Stimulated activated naive CD4-positive, alpha-beta T cell (primary cell): ENCODE data around the gene VKORC1.
"Not testable (repeated sequence)": the region's sequence is repeated elsewhere in the genome, so short reads cannot be mapped to it uniquely, and the experiment has no call there.

ENCODE experiments used
- DNase-seq, 6 experiments: peaks; one replicate each; lab custom pipeline; 2025; lab: John Stamatoyannopoulos, UW

VKORC1 gene

DNA sequence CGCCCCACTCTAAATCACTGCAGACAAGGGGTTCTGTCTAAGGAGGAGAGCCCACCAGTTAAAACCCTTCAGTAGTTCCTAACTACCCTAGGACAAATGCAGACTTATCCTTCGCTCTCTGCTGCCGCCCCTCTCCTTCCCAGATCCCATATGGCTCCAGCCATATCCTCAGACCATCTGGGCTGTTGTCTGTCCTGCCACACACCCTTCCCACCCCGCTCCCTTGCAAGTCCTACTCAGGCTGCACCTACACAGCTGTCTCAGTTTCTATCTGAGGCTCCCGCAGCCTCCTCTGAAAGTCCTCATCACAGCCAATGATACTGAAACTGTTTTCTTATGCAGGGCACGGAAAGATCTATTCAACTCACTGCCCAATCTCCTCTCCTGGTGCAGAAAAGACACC is 12.9 kb upstream of the VKORC1 start:
- no peak for DNase-seq

DNA sequence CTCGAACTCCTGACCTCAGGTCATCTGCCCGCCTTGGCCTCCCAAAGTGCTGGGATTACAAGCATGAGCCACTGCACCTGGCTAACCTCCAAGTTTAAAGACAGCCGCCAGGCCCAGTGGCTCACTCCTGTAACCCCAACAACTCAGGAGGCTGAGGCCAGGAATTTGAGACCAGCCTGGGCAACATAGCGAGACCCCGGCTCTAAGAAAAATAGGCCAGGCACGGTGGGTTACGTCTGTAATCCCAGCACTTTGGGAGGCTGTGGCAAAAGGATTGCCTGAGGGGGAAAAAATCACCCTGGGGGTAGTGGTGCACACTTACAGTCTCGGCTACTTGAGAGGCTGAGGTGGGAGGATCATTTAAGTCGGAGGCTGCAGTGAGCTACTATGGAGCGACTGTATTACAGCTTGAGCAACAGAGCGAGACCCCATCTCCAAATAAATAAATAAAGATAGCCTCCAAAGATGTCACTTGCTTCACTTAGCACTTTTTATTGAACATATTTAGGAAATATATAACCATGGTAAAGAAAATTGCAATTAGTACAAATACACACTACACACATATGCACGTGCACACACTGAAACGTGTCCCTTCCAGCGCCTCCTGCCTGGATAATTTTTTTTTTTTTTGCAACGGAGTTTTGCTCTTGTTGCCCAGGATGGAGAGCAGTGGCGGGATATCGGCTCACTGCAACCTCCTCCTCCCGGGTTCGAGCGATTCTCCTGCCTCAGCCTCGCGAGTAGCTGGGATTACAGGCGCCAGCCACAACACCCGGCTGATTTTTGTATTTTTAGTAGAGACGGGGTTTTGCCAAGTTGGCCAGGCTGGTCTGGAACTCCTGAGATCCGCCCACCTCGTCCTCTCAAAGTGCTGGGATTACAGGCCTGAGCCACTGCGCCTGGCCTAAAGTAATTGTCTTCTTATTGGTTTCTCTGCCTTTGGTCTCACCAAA is 12.2 kb upstream of the VKORC1 start:
- no peak for DNase-seq

DNA sequence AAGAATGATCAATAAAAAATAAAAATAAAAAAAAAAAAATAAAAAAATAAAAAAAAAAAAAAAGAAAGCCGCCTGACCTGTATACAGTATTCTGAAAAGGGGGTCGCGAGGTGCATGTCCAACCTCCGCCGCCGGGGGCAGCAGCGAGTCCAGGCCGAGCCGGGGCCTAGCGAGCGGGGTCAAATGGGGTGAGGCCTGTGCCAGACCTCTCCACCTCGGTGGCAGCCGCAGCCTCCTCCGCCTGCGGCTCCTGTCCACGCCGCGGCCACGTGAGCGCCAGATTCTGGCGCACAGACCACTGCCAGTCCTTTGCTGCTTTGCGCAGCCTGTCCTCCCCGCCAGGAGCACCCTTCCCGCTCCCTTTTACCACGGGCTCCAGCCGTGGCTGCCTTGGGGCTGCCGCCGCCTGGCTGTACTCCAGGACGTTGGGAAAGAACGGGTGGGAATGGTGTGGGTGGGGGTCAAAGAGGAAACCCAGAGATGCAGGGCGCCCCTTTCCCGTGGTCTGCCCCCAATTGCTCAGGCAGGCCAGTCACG is 11.1 kb upstream of the VKORC1 start:
- DNase-seq: peak; percentile 38 to 76 (median 69)

DNA sequence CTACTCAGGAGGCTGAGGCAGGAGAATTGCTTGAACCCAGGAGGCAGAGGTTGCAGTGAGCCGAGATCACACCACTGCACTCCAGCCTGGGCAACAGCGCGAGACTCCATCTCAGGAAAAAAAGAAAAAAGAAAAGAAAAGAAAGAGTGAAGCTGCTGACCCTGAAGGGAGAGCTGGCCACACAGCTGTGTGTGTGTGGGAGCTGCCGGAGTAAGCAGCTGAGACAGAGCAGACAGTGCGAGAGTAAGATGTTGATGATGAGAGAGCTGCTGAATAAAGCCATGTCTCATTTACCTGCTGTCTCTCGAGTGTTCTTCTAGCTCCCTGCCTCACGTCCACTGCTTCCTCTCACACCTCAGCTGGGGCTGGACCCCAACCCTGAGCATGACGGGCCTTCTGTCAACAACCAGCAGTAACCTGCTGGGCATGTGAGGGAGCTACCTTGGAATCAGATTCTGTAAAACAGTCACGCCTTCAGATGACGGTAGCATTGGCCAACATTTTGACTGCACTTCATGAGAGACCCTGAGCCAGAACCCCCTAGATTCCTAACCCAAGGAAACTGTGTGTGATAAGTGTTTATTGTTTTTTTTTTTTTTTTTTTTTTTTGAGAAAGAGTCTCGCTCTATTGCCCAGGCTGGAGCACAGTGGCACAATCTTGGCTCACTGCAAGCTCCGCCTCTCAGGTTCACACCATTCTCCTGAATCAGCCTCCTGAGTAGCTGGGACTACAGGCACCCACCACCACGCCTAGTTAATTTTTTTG is 6.5 kb upstream of the VKORC1 start:
- DNase-seq: not testable (repeated sequence)

DNA sequence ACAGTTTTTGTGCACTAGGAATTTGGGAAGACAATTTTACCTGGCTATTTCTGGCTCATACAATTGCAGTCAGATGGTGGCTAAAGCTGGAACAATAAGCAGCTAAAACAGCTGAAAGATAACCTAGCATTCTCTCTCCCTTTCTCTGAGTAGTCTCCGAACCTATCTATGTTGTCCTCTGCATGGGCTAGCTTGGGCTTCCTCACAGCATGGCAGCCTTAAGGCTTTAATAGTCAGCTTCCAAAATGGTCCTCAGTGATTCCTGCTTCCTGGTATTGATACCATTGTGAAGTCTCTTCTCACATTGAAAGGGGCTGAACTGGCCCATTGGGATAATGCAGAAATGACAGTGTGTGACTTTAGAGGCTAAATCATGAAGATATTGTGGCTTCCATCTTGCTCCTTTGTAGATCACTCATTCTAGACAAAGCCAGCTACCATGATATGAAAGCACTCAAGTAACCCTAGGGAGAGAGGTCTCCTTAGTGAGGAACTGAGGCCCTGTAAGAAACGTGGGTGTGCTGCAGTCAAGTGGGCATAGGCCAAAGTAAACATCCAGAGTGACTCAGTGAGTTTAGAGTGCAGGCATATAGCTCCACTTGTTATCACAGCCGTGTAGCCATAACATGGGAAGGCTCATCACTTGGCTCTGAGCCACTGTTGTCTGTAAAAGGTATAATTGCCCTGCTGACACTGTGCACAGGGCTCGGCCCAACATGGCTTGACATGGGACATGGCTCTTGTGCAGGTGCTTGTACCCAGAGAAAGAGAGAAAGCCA is 5.5 kb upstream of the VKORC1 start:
- DNase-seq: no peak

DNA sequence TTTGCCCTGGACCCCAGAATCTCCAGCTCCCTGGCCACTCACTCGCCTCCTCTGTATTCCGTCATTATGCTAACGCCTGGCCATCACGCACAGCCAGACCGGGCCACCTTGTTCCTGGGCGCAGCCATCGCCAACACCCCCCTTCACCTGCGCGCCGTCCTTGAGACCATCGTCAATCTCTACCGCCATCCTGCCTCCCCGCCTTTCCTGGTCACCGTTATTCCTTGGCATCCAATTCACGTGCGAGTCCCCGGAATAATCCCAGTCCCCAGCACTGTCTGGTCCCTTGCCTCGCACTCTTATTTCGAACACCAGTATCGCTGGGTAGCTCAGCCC is 541 bp downstream of the VKORC1 start:
- DNase-seq: peak in 1 of 6 experiments; percentile 50

DNA sequence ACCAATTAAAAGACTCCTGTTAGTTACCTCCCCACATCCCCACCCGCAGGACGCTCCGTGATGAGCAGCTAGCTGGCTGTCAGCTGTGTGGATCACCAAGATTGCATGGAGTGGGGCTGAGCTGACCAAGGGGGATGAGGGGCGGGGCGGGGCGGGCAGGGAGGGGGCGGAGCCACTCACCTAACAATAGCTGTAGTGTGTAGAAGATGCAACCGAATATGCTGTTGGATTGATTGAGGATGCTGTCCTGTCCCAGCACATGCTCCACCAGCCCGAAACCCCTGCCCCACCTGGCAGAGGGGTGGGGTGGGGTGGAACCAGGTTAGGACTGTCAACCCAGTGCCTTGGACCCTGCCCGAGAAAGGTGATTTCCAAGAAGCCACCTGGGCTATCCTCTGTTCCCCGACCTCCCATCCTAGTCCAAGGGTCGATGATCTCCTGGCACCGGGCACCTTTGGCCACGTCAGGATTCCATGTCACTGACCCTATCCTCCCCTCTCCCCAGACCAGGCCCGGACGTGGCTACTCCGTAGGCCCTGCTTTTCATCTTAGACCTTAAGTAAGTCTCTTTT is 1.4 kb downstream of the VKORC1 start:
- DNase-seq: peak in 1 of 6 experiments; percentile 5

DNA sequence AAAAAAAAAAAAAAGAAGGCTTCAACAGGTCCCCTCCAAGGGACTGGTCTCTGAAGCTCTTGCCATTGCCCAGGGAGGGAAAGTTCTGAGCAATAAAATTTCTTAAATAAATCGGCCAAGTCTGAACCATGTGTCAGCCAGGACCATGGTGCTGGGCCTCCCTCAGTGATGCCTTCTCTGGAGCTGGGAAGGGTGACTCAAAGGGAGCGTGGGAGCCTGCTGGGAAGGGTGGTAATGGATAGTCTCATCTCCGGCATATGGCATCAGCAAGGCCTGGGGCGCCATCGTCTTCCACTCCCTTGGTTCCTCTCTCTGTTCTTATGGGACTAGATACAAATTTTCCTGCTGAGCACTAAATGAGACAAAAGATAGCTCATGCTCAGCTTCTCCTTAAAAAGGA is 2.3 kb downstream of the VKORC1 start:
- no peak for DNase-seq

DNA sequence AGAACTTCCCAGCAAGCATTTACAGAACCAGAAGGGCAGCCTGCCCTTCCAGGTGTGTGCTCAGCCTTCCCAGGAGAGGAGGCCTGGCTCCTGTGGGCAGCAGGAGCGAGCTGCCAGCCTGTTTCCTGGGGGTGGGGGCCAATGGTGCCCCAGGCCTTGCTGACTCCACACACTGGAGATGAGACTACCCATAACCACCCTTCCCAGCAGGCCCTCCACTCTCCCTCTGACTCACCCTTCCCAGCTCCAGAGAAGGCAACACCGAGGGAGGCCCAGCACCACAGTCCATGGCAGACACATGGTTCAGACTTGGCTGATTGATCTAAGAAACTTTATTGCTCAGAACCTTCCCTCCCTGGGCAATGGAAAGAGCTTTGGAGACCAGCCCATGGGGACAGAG is 4.1 kb downstream of the VKORC1 start:
- DNase-seq: no peak

DNA sequence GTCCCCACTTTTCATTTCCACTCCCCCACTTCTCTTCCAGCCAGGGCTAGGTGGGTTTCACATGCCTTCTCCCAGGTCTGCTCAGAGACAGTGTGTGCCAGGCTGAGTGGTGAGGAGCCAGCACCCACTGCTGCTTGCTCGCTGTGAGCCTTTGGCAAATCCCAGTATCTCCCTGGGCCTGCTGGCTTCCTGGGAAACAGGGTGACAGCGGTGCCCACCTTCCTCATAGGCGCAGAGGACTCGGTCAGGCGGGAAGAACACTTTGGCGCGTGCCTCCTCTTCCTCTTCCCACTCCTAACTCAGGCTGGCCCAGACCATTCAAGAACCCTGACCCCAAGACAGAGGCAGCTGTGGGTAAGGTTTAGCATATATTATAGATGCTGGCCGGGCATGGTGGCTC is 5.4 kb downstream of the VKORC1 start:
- DNase-seq: no peak

DNA sequence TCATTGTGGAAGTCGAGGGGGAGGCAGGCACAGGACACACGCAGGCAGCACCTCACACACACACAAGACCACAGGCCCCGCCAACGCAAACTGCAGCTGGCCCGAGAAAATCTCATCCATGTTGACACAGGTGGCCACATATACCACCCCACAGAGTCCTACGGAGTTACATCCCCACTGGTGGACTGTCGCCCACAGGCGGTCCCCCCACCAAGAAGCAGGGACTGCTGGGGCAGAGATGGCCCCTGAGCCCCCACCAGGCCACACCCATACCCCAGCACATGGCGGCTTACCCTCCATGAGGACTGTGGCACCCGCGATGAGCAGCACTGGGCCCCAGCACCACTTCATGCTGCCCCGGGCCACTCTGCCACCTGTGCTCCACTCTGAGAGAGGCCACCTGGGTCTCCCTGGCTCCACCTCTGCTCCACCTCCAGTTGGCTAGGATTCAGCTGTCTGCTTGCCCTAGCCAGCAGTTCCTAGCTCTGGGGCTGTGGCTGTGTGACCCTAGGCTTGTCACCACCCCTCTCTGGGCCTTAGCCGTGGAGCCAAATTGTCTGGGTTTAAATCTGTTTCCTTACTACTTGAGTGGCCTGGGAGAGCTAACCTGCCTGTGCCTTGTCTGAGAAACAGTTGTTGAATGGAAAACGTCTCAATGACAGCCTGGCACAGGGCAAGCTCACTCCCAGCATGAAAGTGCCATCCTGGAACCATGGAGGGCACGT is 6.0 kb downstream of the VKORC1 start, which contains the start of gene PRSS53:
TSS of gene PRSS53 (minus strand) at position 485 of the 725 bp plus-strand sequence. CDS start at position 351, 134 bp downstream.
- no peak for DNase-seq

DNA sequence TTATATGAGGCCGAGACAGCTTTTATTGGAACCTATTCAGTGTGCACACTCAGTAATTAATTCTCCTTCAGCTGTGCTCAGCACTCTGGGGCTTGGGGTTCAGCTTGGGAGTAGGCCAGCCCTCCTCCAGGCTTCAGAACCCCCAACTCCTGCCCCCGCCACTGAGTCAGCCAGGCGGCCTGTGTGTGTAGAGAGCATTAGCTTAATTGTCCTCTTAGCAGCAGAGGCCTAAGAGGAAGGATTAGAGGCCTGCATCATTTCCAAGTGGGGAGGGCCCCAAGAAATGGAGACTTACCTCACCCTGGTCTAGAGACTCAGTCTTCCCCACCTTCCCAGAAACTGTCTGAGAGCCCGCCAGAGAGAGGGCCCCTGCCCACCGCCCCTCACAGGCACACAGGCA is 6.6 kb downstream of the VKORC1 start:
- DNase-seq: no peak

DNA sequence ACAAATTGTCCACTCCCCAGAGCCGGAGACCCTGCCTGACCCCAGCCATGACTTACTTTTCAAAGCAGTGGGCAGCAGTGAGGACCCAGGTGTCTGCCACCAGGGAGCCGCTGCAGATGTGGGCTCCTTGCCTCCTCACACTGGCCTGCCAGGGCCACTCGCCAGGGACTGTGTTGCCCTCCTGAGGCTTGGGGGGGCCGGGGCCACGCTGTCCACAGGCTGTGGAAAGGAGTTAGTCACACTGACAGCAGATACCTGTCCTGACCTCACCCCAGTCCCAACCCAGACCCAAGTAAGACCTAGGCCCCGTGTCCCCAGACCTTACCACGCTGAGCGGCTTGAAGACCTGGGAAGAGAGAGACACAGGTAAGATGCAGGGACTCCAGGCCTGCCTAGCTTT is 7.1 kb downstream of the VKORC1 start:
- DNase-seq: no peak

DNA sequence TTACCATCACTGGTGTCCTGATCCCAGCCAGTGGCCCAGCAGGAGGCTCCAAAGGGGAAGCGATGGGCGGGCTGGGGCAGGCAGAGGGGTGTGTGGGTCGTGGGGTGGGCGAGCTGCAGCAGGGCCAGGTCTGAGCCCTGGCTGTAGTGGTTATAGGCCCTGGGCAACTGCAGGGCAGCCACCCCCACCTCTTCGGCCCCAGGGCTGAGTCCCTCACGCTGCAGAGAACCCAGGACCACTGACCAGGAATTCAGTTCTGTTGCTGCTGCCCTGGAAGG is 8.0 kb downstream of the VKORC1 start:
- no peak for DNase-seq

DNA sequence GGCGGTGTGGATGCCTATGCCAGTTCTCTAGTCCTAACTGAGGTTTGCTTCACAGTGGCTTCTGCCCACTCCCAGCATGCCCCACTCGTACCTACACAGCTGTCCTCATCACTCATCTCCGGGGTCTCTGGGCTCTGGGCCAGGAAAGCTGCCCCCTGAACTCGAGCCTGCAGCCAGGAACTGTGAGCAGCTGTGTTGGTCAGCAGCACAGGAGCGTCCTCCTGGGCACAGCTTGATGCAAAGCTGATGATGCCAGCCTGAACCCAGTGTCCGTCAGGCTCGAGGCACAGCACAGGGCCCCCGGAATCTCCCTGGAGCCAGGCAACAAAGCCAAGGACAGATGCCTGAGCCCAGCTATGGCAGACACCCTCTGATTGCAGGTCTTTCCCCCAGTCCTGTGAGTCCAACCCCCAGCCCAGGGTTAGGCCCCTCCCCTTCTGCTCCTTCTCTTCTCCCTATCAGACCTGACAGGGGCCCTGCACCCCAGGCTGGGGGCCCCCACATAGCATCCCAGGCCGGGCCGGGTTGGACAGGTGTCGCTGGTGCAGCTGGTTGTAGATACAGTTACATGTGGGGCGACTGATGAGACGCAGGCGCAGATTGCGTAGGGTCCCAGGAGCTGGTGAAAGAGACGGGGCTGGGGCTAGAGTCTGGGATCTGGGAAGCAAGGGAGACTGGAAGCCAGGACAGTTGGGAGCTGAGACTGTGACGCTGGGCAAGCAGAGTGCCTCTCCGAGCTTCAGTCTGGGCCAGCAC is 8.5 kb downstream of the VKORC1 start:
- DNase-seq: no peak

DNA sequence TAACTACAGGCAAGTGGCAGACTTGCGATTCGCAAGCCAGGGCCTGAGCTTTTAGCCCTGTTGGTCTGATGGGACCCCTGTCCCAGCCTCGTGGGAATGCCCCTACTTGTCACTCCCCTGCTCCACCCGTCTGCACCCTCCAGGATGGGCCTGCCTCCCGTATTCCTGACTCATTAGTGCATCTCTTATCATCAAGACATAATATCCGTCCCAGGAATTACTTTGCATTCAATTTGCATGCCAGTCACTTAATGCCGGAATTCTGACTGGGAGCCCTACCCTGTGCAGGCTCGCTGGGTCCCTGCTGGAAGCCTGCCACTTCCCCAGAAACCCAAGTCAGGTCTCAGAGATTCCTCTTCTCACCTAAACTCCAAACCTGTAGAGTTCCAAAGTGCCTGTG is 9.2 kb downstream of the VKORC1 start:
- DNase-seq: no peak

DNA sequence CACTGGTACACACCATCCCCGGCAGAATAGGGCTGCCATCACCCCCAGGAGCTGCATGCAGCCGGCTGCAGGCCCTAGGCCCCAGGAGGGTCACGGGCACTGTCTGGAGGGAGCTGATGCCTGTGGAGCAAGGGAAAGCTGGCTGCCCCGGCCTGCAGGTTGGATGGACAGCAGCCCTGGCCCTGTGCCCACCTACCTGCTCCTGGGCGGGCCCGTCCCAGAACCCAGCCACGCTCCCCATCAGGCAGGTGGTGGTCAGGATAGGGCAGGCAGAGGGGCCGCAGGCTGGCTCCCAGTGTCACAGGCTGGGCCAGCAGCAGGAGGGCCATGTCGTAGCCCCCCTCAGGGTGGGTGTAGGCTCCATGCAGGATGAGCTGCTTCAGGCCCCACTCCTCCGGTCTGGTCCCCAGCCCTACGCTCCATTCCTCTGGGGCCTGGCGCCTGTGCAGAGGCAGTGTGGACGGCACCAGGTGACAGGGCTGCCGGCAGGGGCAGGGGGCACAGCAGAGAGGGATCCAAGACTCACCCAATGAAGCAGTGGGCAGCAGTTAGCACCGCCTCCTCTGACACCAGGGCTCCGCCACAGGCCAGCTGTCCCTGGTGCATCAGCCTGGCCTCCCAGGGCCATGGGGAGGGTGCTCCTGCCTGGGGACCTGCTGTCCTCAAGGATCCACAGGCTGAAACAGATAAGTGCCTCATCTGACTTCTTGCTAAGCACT is 9.9 kb downstream of the VKORC1 start:
- no peak for DNase-seq

DNA sequence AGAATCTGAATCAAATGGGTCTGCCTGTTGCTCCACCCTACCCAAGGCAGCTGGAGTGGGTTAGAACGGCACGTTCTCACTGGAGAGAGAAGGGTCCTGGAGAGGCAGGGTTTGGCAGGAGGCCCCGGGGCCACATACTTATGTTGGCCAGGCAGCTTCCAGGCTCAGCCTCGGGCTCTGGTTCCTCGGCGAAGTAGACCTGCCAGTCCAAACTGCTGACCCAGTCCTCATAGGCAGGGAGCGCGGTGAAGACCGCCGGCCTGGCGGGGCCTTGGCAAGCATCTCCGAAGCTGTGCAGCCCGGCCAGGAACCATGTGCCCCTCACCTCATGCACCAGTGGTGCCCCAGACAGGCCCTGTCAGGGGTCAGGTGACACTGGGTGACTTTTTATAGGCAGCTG is 10.6 kb downstream of the VKORC1 start:
- no peak for DNase-seq

DNA sequence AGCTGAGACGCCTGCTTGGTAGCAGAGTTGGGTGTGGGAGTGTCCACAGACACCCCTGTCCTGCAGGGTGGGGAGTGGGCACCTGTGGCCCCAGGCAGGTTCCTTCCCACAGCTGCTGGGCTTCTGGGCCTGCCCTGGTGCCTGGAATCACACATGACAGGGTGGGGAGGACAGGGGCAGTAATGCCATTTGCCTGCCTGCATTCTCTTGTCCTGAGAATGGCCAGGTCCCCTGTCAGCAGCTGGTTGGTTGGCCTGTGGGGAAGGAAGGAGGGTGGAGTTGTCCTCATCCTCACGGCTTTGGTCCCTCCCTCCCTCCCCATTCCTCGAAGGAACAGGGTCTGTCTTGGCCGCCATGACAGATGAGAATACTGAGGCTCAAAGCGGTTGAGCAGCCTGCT is 11.0 kb downstream of the VKORC1 start:
- no peak for DNase-seq

DNA sequence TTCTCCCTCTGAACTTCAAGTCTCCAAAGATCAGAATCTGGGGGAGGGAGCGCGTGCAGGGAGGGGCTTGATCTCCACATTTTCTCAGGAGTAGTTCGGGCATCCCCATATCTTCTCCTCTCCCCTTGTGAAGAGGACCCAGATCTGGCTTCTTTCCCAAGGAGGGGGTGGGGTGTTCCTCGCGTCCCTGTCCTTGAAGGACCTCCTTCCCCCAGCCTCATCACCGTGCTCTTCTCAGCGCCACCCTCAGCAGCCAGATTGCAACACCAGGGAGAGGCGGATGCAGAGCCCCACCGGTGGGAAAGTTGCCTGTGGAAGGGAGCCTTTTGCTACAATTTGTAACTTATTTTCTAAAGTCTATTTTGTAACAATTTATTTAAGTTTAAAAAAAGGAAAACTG is 11.5 kb downstream of the VKORC1 start:
- DNase-seq: no peak
